Naive B cell (primary cell): ENCODE measurements around the gene ARL4A. TPM values are rescaled to one million over a fixed set of nuclear protein-coding genes. Genes with fewer than 3 reads are reported as not detected.

Source experiments
- ATAC-seq, 2 donors: fragments of 150-1000 bp; cut with Tn5 transposase; 2 replicates each; pipeline ENCODE4 v1.10.0; 2021; ENCODE audit warnings: low read depth in 2 of 2, mild to moderate bottlenecking in 2 of 2, moderate library complexity in 2 of 2
- DNase-seq: peaks from one replicate; pipeline ENCODE4 v3.0.0; 2022
- H3K27ac Mint-ChIP-seq, 6 donors: one replicate each; pipeline ENCODE4 v1.8.0; 2020 to 2022; ENCODE audit warnings: mild to moderate bottlenecking in 6 of 6, mixed read lengths in 6 of 6, moderate library complexity in 5 of 6, inconsistent platforms in 2 of 6
- H3K27me3 Mint-ChIP-seq, 3 donors: one replicate each; pipeline ENCODE4 v1.8.0; 2021 to 2022; ENCODE audit warnings: mixed read lengths in 3 of 3, mild to moderate bottlenecking in 1 of 3
- H3K36me3 Mint-ChIP-seq, 2 donors: one replicate each; pipeline ENCODE4 v1.8.0; 2020 to 2022; ENCODE audit warnings: mixed read lengths in 2 of 2, inconsistent platforms in 1 of 2, mild to moderate bottlenecking in 1 of 2
- H3K4me1 Mint-ChIP-seq, 3 donors: one replicate each; pipeline ENCODE4 v1.8.0; 2020 to 2022; ENCODE audit warnings: mixed read lengths in 3 of 3, inconsistent platforms in 1 of 3, mild to moderate bottlenecking in 1 of 3, moderate library complexity in 1 of 3
- H3K4me3 Mint-ChIP-seq, 8 donors: one replicate each; pipeline ENCODE4 v1.8.0; 2020 to 2022; ENCODE audit warnings: mild to moderate bottlenecking in 8 of 8, mixed read lengths in 8 of 8, moderate library complexity in 8 of 8, inconsistent platforms in 2 of 8
- H3K9me3 Mint-ChIP-seq, 7 donors: one replicate each; pipeline ENCODE4 v1.8.0; 2020 to 2022; ENCODE audit warnings: mixed read lengths in 7 of 7, mild to moderate bottlenecking in 5 of 7, inconsistent platforms in 2 of 7, moderate library complexity in 1 of 7
- polyA plus RNA-seq, 6 donors: library from polyadenylated mRNA; unstranded; fragments of 300-500 nt; fragmentation: Illumina TruSeq; gene quantifications; one replicate each; pipeline ENCODE4 v1.2.3, GENCODE V29; 2021; ENCODE audit warnings: low read depth in 6 of 6

Gene ARL4A
- polyA plus RNA-seq, 6 donors from 2014 or later, result 132 to 231 (median 141) TPM

DNA sequence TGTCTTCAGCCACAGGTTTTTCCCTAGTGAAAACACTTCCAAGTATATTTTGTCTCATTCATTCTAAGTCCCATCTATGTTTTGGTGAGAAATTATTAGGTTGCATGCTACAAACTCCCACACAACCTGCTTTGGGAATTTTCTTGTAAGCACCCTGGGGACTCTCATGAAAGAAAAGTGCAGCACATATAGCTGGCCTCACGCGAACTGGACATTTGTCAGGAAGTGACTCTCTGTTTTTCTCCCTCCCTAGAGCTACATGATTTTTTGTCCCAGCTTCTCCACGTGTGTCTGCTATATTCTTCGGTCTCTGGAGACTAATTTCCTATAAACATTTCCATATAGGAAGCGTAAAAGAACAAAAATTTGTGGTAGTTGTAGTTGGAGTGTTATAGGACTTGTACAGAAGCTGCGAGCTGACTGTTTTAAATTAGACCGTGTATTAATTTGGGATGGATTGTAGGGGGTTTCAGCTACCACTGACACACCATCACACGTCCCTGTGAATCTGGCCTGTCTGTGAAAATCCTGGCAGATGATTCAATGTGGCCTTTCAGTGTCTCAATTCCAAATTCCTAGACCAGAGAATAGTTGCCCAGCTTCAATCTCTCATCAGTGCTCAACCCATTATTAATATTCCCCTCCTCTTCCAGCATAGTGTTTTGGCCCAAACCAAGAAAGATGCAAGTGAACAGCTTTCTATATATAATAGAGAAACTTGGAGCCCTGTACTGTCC, 40.2 kb downstream of the ARL4A start:
- no peaks in the 10 kb centered on the region for H3K27me3 Mint-ChIP-seq
- H3K27ac Mint-ChIP-seq, result no peak overlapping the region
- peaks cover 5 to 8% (median 7%) of the 10 kb centered on the region in 3 donors for H3K4me1 Mint-ChIP-seq
- H3K36me3 Mint-ChIP-seq, result no peaks in the 10 kb centered on the region
- peaks cover 0 to 2% (median 0%) of the 10 kb centered on the region in 7 donors for H3K9me3 Mint-ChIP-seq
- ATAC-seq, result no peak
- no peak for DNase-seq
- no peak overlapping the region for H3K4me3 Mint-ChIP-seq

GRCh38 chr7:12728192-12728538, 40.7 kb downstream of the ARL4A start:
- Mint-ChIP-seq H3K9me3 (peaks cover 0 to 2% (median 0%) of the 10 kb centered on the region in 7 donors), H3K27me3 (no peaks in the 10 kb centered on the region), H3K27ac (no peak overlapping the region), H3K4me1 (peaks cover 5 to 8% (median 7%) of the 10 kb centered on the region in 3 donors), H3K36me3 (no peaks in the 10 kb centered on the region), H3K4me3 (no peak overlapping the region)
- DNase-seq (no peak), ATAC-seq (no peak)

GRCh38 chr7:12729112-12729511, 41.7 kb downstream of the ARL4A start:
- no peak overlapping the region for H3K27ac Mint-ChIP-seq
- no peaks in the 10 kb centered on the region for H3K36me3 Mint-ChIP-seq
- peaks cover 5 to 8% (median 7%) of the 10 kb centered on the region in 3 donors for H3K4me1 Mint-ChIP-seq
- H3K9me3 Mint-ChIP-seq, result peaks cover 0 to under 1% (median 0%) of the 10 kb centered on the region in 7 donors
- ATAC-seq, result no peak
- no peak overlapping the region for H3K4me3 Mint-ChIP-seq
- DNase-seq, result no peak
- no peaks in the 10 kb centered on the region for H3K27me3 Mint-ChIP-seq

- ATAC-seq (no peak), DNase-seq (no peak)
- no peaks in the 10 kb centered on the region for H3K27me3 Mint-ChIP-seq
- no peaks in the 10 kb centered on the region for H3K36me3 Mint-ChIP-seq
- peak overlapping the region in 1 of 6 donors; percentile 1 for H3K27ac Mint-ChIP-seq
- peaks cover 5 to 8% (median 7%) of the 10 kb centered on the region in 3 donors for H3K4me1 Mint-ChIP-seq
- H3K9me3 Mint-ChIP-seq, result no peaks in the 10 kb centered on the region
- no peak overlapping the region for H3K4me3 Mint-ChIP-seq
Observed at GRCh38 chr7:12730523-12730922, 43.1 kb downstream of the ARL4A start.

DNA sequence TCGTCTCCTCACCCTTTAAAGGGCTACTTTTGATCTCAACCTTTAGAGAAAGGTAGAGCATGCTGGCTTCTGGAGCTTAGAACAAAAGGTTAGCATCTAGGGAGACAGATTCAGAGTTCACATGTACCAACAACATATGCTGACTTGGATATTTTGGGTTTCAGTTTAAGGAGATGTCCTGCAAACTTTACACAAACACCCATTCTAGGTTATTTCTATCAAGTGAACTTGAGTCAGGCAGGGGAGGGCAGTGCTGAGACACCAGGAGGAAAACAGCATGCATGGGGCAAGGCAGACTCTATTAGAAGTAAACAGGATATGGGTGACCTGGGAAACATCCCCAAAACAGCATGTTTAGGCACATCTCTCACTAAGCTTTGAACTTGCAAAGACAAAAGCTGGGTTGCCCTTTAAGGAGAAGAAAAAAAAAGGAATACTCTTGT, 43.8 kb downstream of the ARL4A start:
- Mint-ChIP-seq H3K4me1 (peaks cover 5 to 8% (median 7%) of the 10 kb centered on the region in 3 donors), H3K27ac (no peak overlapping the region), H3K36me3 (no peaks in the 10 kb centered on the region), H3K4me3 (peak overlapping the region in 1 of 8 donors; percentile 8), H3K9me3 (no peaks in the 10 kb centered on the region), H3K27me3 (no peaks in the 10 kb centered on the region)
- ATAC-seq (peak in 1 of 2 donors; percentile 36), DNase-seq (no peak)

GRCh38 chr7:12731775-12732174, 44.3 kb downstream of the ARL4A start:
- Mint-ChIP-seq H3K36me3 (no peaks in the 10 kb centered on the region), H3K27me3 (no peaks in the 10 kb centered on the region), H3K4me1 (peaks cover 5 to 8% (median 7%) of the 10 kb centered on the region in 3 donors), H3K9me3 (no peaks in the 10 kb centered on the region), H3K4me3 (no peak overlapping the region), H3K27ac (no peak overlapping the region)
- no peak for ATAC-seq
- DNase-seq, result no peak

GRCh38 chr7:12732428-12732827, 45.0 kb downstream of the ARL4A start:
- ATAC-seq (no peak), DNase-seq (no peak)
- H3K9me3 Mint-ChIP-seq, result no peaks in the 10 kb centered on the region
- no peak overlapping the region for H3K27ac Mint-ChIP-seq
- no peak overlapping the region for H3K4me3 Mint-ChIP-seq
- peaks cover 5 to 8% (median 7%) of the 10 kb centered on the region in 3 donors for H3K4me1 Mint-ChIP-seq
- no peaks in the 10 kb centered on the region for H3K36me3 Mint-ChIP-seq
- H3K27me3 Mint-ChIP-seq, result no peaks in the 10 kb centered on the region

DNA sequence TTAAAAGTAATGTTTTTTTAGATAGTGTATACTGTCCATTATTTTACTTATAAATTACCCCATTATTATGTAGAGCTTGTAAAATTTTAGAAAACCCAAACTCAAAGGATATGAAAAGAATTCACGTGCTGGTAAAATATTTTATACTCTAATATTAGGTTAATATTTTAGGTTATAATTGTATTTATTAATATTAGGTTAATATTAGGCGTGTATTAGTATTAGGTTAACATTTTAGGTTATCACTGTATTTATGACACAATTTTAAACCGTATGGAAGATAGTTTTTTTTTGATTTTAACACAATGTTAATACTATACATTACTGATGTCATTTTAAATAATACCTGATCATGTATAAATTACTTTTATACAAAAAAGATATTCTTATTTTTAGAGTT, 48.5 kb downstream of the ARL4A start:
- Mint-ChIP-seq H3K27me3 (peaks cover 0 to 8% (median 6%) of the 10 kb centered on the region in 3 donors), H3K36me3 (no peaks in the 10 kb centered on the region), H3K4me3 (no peak overlapping the region), H3K27ac (no peak overlapping the region), H3K9me3 (no peaks in the 10 kb centered on the region), H3K4me1 (peaks cover 4 to 5% (median 4%) of the 10 kb centered on the region in 3 donors)
- ATAC-seq (no peak), DNase-seq (no peak)

DNA sequence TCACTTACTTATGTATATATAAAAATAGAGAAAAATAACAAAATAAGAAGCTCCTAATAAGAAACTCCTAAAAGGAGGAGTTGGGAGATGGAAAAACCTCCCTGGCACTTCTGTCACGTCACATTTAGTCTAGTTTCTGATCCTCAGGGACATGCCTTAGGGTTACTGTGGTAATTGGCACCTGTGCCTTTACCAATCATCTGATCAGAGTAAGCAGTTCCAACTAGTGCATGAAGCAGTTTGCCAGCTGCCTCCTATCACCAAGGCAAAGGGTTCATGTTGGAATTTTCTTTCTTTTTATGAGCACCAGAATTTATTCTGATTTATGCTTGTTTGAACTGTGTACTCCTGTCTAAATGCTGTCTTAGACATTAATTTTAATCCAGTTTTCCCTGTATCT, 49.9 kb downstream of the ARL4A start:
- DNase-seq (no peak), ATAC-seq (no peak)
- peaks cover 0 to 3% (median 0%) of the 10 kb centered on the region in 3 donors for H3K4me1 Mint-ChIP-seq
- H3K4me3 Mint-ChIP-seq, result no peak overlapping the region
- H3K27ac Mint-ChIP-seq, result no peak overlapping the region
- H3K9me3 Mint-ChIP-seq, result no peaks in the 10 kb centered on the region
- no peaks in the 10 kb centered on the region for H3K36me3 Mint-ChIP-seq
- peaks cover 0 to 8% (median 6%) of the 10 kb centered on the region in 3 donors for H3K27me3 Mint-ChIP-seq

GRCh38 chr7:12737836-12738235, 50.4 kb downstream of the ARL4A start:
- DNase-seq (no peak), ATAC-seq (no peak)
- Mint-ChIP-seq H3K4me3 (no peak overlapping the region), H3K27me3 (peaks cover 0 to 8% (median 6%) of the 10 kb centered on the region in 3 donors), H3K9me3 (no peaks in the 10 kb centered on the region), H3K36me3 (no peaks in the 10 kb centered on the region), H3K4me1 (peaks cover 0 to 3% (median 0%) of the 10 kb centered on the region in 3 donors), H3K27ac (peak overlapping the region in 1 of 6 donors; percentile 7)

GRCh38 chr7:12738665-12739064, 51.2 kb downstream of the ARL4A start:
- DNase-seq (no peak), ATAC-seq (no peak)
- no peak overlapping the region for H3K27ac Mint-ChIP-seq
- no peak overlapping the region for H3K4me3 Mint-ChIP-seq
- no peaks in the 10 kb centered on the region for H3K36me3 Mint-ChIP-seq
- H3K27me3 Mint-ChIP-seq, result peaks cover 0 to 8% (median 6%) of the 10 kb centered on the region in 3 donors
- no peaks in the 10 kb centered on the region for H3K9me3 Mint-ChIP-seq
- H3K4me1 Mint-ChIP-seq, result peaks cover 0 to 3% (median 0%) of the 10 kb centered on the region in 3 donors

Other genes starting within 250 kb of the ARL4A start
- under 1 TPM in 3 of 6 donors, not detected in 3; 0.11 to 0.48 (median 0.33) TPM for gene SCIN, start 116.9 kb upstream of the ARL4A start, polyA plus RNA-seq